ENCODE measurements around the gene CREM. TPM values are rescaled to one million over a fixed set of nuclear protein-coding genes. Genes with fewer than 3 reads are reported as not detected.

CREM gene
- total RNA-seq, 1 donor from 2014 or later: 19.3 TPM

- H3K36me3 ChIP-seq: no peaks in the 10 kb centered on the region
- TF ChIP-seq CTCF (IDR thresholded peaks at IDR 0.05): no peak
- no peaks in the 10 kb centered on the region for H3K4me1 ChIP-seq
- no peaks in the 10 kb centered on the region for H3K27me3 ChIP-seq (ENCODE audit: low read depth)
- intact Hi-C loops (cut with DNase I): no loop called here
- H3K27ac ChIP-seq: no peak overlapping the region
- no peaks in the 10 kb centered on the region for H3K9me3 ChIP-seq
- no peak for ATAC-seq
- DNase-seq: no peak
- H3K4me3 ChIP-seq: no peak overlapping the region
Measured at GRCh38 chr10:35103882-35104281, 22.8 kb upstream of the CREM start.

- no peak for ATAC-seq
- intact Hi-C loops (cut with DNase I): no loop called here
- TF ChIP-seq CTCF (IDR thresholded peaks at IDR 0.05): no peak
Measured at GRCh38 chr10:35112571-35112970, 14.1 kb upstream of the CREM start.

GRCh38 chr10:35119378-35119777 is 7.3 kb upstream of the CREM start:
- H3K36me3 ChIP-seq: no peaks in the 10 kb centered on the region
- no peak for DNase-seq
- no peaks in the 10 kb centered on the region for H3K4me1 ChIP-seq
- intact Hi-C loops (cut with DNase I): no loop called here
- no peak for ATAC-seq
- TF ChIP-seq CTCF (IDR thresholded peaks at IDR 0.05): no peak
- no peak overlapping the region for H3K4me3 ChIP-seq
- H3K9me3 ChIP-seq: no peaks in the 10 kb centered on the region
- H3K27ac ChIP-seq: no peak overlapping the region
- H3K27me3 ChIP-seq (ENCODE audit: low read depth): no peaks in the 10 kb centered on the region

More at GRCh38 chr10:35112571-35112970, 14.1 kb upstream of the CREM start:
- no peak for DNase-seq
- Histone ChIP-seq H3K4me1 (no peaks in the 10 kb centered on the region), H3K27me3 (ENCODE audit: low read depth) (peaks cover 3% of the 10 kb centered on the region), H3K9me3 (no peaks in the 10 kb centered on the region), H3K36me3 (no peaks in the 10 kb centered on the region), H3K27ac (no peak overlapping the region), H3K4me3 (no peak overlapping the region)

- H3K27ac ChIP-seq: no peak overlapping the region
- H3K4me3 ChIP-seq: no peak overlapping the region
- no peaks in the 10 kb centered on the region for H3K36me3 ChIP-seq
- H3K9me3 ChIP-seq: no peaks in the 10 kb centered on the region
- TF ChIP-seq CTCF (IDR thresholded peaks at IDR 0.05): no peak
- peaks cover 25% of the 10 kb centered on the region for H3K4me1 ChIP-seq
- intact Hi-C loops (cut with DNase I): loop anchor here (5.0 kb wide), 1 partner anchor 93 kb away; no protein-coding TSS in a partner anchor
- DNase-seq: no peak
- ATAC-seq: no peak
- H3K27me3 ChIP-seq (ENCODE audit: low read depth): no peaks in the 10 kb centered on the region
Measured at GRCh38 chr10:35124540-35124939, 2.1 kb upstream of the CREM start.

GRCh38 chr10:35126062-35126529 is 550 bp upstream of the CREM start:
- peaks cover 40% of the 10 kb centered on the region for H3K4me1 ChIP-seq
- no peaks in the 10 kb centered on the region for H3K27me3 ChIP-seq (ENCODE audit: low read depth)
- intact Hi-C loops (cut with DNase I): no loop called here
- peak overlapping the region; percentile 100 for H3K27ac ChIP-seq
- H3K9me3 ChIP-seq: no peaks in the 10 kb centered on the region
- no peaks in the 10 kb centered on the region for H3K36me3 ChIP-seq
- ATAC-seq (no peak), DNase-seq (no peak)
- H3K4me3 ChIP-seq: peak overlapping the region; percentile 74
- TF ChIP-seq CTCF (IDR thresholded peaks at IDR 0.05): no peak

Measured in lower lobe of right lung (tissue), 2 donors.